Adrenal gland (tissue), 5 donors: ENCODE results near the gene ALDH1L1.

Experiments used
- POLR2A ChIP-seq, 2 donors: fragments of 450-650 bp; IDR thresholded peaks; one replicate each; pipeline ENCODE4 v1.6.1; 2017; ENCODE audit warnings: antibody characterized with exemption in 2 of 2, mild to moderate bottlenecking in 2 of 2, moderate library complexity in 1 of 2
- TF ChIP-seq, protein P1 (sequence below), 6 experiments: fragments of 450-650 bp in 4 of 6; fragments of 200-600 bp in 2 of 6; sonication (generic) in 1 of 6; IDR thresholded peaks; 1 replicate in 5 of 6; 2 replicates in 1 of 6; pipeline versions ENCODE4 v1.5.1 to v1.8.0; 2016 to 2021; ENCODE audit warnings: antibody characterized with exemption in 6 of 6, mild to moderate bottlenecking in 2 of 6, moderate library complexity in 1 of 6
- donor health status: DM: no; HTN: no; CAD: no.

DNA sequence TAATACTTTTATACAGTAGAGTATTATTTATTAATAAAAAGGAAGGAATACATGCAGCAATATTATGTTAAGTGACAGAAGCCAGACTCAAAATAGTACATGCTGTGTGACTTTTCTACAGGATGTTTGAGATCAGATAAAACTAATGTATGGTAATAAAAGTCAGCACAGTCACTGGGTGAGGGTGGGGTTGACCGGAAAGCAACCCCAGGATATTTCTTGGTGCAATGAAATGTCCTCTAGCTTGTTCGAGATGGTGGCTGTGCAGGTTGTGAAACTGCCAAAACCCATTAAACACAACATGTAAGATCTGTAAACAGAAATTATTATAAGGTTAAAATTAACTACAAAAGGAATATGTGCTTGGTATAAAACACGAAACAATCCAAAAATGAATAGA, 20.8 kb upstream of the ALDH1L1 start:
- TF ChIP-seq POLR2A (IDR thresholded peaks at IDR 0.05), result no peak
- TF ChIP-seq, protein P1, sequence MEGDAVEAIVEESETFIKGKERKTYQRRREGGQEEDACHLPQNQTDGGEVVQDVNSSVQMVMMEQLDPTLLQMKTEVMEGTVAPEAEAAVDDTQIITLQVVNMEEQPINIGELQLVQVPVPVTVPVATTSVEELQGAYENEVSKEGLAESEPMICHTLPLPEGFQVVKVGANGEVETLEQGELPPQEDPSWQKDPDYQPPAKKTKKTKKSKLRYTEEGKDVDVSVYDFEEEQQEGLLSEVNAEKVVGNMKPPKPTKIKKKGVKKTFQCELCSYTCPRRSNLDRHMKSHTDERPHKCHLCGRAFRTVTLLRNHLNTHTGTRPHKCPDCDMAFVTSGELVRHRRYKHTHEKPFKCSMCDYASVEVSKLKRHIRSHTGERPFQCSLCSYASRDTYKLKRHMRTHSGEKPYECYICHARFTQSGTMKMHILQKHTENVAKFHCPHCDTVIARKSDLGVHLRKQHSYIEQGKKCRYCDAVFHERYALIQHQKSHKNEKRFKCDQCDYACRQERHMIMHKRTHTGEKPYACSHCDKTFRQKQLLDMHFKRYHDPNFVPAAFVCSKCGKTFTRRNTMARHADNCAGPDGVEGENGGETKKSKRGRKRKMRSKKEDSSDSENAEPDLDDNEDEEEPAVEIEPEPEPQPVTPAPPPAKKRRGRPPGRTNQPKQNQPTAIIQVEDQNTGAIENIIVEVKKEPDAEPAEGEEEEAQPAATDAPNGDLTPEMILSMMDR (IDR thresholded peaks at IDR 0.05), result no peak
